KOPT-K1 (cell line): ENCODE measurements around the gene FGF18.
"Not testable (repeated sequence)": the region's sequence is repeated elsewhere in the genome, so short reads cannot be mapped to it uniquely, and the experiment has no call there.

Experiments
- H3K27ac ChIP-seq: fragments of 200-600 bp; sonication (generic); 2 replicates; pipeline ENCODE4 v1.5.1; 2016; ENCODE audit warnings: antibody characterized with exemption, mild to moderate bottlenecking, low read depth, low read length; ENCODE audit not compliant: poor library complexity, severe bottlenecking
- H3K36me3 ChIP-seq: fragments of 200-600 bp; sonication (generic); 2 replicates; pipeline ENCODE4 v1.5.1; 2017; ENCODE audit warnings: antibody characterized with exemption, mild to moderate bottlenecking, low read length, moderate library complexity; ENCODE audit not compliant: insufficient read depth
- H3K9me3 ChIP-seq: fragments of 200-600 bp; sonication (generic); 2 replicates; pipeline ENCODE4 v1.5.1; 2017; ENCODE audit warnings: antibody characterized with exemption, low read length, mild to moderate bottlenecking; ENCODE audit not compliant: insufficient read depth, poor library complexity, severe bottlenecking

The FGF18 gene

DNA sequence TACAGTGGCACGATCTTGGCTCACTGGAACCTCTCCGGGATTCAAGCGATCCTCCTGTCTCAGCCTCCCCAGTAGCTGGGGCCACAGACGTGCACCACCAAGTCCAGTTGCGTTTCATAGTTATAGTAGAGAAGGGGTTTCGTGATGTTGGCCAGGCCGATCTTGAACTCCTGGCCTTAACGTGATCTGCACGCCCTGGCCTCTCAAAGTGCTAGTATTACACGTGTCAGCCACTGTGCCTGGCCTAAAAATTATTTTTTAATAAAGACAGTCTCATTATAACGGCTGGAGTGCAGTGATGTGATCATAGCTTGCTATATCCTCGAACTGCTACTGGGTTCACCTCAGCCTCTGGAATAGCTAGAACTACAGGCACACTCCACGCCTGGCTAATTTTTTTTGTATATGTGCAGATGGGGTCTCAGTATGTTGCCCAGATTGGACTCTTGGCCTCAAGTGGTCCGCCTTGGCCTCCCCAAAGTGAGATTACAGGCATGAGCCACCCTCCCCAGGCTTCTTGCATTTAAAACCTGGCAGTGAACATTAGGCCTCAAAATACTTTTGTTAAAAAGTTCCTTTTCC, 27.4 kb upstream of the FGF18 start:
- Histone ChIP-seq H3K27ac (no peak overlapping the region), H3K36me3 (peaks cover 88% of the 10 kb centered on the region), H3K9me3 (no peaks in the 10 kb centered on the region)

DNA sequence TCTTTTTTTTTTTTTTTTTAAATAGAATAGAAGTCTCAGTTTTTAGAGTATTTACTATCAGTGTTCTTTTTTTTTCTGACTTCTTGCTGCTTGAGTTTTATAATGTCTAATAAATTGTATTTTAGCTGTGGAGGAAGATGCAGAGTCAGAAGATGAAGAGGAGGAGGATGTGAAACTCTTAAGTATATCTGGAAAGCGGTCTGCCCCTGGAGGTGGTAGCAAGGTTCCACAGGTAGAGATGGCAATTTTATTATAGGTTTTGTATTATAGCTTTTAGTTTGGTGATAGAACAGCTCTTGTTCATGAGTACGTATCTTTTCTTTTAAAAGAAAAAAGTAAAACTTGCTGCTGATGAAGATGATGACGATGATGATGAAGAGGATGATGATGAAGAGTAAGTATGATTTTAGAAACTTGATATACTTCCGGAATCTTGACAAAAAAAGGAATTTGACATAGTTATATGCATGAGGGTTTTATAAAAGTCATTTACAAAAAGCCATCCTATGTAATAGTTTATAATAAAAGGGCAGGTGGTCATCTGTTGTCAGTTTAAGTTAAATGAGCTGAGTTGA, 26.8 kb upstream of the FGF18 start:
- H3K36me3 ChIP-seq, result peaks cover 93% of the 10 kb centered on the region
- H3K27ac ChIP-seq, result no peak overlapping the region
- no peaks in the 10 kb centered on the region for H3K9me3 ChIP-seq

DNA sequence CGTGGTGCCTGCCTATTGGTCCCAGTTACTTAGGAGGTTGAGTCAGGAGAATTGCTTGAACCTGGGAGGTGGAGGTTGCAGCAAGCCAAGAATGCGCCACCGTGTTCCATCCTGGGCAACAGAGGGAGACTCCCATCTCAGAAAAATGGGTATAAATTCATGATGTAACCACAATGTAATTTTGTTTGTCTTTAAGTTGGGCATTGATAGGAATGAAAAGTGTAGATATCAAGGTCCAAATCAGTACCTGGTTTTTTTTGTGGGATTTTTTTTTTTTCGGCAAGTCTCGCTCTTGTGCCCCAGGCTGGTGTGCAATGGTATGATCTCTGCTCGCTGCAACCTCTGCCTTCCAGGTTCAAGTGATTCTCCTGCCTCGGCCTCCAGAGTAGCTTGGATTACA, 24.4 kb upstream of the FGF18 start:
- Histone ChIP-seq H3K27ac (no peak overlapping the region), H3K9me3 (no peaks in the 10 kb centered on the region), H3K36me3 (peaks cover 100% of the 10 kb centered on the region)

DNA sequence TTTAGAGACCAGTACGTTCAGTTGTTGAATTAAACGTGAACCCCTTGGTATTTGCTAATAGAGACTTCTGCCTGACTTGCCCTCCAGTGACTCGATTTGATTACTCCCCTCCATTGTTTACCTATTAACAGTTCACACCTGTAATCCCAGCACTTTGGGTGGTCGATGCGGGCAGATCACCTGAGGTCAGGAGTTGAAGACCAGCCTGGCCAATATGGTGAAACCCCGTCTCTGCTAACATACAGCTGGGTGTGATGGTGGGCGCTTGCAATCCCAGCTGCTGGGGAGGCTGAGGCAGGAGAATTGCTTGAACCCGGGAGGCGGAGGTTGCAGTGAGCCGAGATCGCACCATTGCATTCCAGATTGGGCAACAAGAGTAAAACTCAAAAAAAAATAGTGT, 22.9 kb upstream of the FGF18 start:
- peaks cover 100% of the 10 kb centered on the region for H3K36me3 ChIP-seq
- not testable (repeated sequence) for H3K9me3 ChIP-seq, H3K27ac ChIP-seq

DNA sequence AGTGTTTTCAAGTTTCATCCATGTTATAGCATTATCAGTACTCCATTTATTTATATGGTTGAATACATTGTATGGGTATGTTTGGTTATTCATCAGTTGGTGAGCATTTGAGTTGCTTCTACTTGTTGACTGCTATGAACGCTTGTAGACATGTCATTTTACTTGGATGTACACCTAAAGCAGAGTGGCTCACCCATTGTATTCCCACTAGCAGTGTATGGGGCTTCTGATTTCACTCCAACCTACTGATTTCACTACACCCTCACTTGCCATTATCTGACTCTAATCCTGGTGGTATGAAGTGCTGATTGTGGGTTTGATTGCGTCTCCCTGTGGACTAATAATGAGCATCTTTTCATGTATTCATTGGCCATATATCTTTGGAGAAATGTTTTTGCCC, 22.3 kb upstream of the FGF18 start:
- Histone ChIP-seq H3K27ac (no peak overlapping the region), H3K36me3 (peaks cover 100% of the 10 kb centered on the region), H3K9me3 (peaks cover 9% of the 10 kb centered on the region)

DNA sequence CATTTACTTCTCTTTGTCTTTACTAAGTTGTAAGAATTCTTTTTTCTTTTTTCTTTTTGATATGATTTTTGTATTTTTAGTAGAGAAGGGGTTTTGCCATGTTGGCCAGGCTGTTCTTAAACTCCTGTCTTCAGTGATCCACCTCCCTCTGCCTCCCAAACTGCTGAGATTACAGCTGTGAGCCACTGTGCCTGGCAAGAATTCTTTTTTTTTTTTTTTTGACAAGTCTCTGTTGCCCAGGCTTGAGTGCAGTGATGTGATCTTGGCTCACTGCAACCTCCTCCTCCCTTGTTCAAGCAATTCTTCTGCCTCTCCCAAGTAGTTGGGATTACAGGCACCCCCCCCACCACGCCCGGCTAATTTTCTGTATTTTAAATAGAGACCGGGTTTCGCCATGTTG, 21.8 kb upstream of the FGF18 start:
- H3K9me3 ChIP-seq, result peaks cover 9% of the 10 kb centered on the region
- no peak overlapping the region for H3K27ac ChIP-seq
- peaks cover 96% of the 10 kb centered on the region for H3K36me3 ChIP-seq

DNA sequence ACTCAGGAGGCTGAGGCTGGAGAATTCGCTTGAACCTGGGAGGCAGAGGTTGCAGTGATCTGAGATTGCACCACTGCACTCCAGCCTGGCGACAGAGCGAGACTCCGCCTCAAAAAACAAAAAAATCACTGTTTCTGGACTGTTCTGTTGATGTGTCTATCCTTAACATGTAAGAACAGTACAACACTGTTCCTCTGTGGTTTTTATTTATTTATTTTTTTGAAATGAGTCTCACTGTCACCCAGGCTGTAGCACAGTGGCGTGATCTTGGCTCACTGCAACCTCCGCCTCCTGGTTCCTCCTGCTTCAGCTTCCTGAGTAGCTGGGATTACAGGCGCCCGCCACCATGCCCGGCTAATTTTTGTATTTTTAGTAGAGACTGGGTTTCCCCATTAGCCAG, 20.8 kb upstream of the FGF18 start:
- not testable (repeated sequence) for H3K9me3 ChIP-seq, H3K27ac ChIP-seq
- peaks cover 85% of the 10 kb centered on the region for H3K36me3 ChIP-seq

DNA sequence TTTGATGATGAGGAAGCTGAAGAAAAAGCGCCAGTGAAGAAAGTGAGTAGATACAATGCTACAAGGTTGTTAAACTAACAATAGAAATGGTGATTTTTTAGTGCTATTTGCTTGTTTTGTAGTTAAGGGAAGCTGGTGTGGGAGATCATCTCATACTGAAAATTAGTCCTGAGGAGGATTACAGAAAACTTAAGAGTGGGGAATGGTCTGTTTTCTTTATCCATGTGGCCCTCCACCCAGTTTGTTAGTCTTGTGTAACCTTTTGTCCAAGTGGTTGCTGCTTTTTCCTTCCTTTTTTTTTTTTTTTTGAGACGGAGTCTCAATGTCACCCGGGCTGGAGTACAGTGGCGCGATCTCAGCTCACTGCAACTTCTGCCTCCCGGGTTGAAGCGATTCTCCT, 19.3 kb upstream of the FGF18 start:
- no peak overlapping the region for H3K27ac ChIP-seq
- H3K36me3 ChIP-seq, result peaks cover 77% of the 10 kb centered on the region
- peaks cover 9% of the 10 kb centered on the region for H3K9me3 ChIP-seq

DNA sequence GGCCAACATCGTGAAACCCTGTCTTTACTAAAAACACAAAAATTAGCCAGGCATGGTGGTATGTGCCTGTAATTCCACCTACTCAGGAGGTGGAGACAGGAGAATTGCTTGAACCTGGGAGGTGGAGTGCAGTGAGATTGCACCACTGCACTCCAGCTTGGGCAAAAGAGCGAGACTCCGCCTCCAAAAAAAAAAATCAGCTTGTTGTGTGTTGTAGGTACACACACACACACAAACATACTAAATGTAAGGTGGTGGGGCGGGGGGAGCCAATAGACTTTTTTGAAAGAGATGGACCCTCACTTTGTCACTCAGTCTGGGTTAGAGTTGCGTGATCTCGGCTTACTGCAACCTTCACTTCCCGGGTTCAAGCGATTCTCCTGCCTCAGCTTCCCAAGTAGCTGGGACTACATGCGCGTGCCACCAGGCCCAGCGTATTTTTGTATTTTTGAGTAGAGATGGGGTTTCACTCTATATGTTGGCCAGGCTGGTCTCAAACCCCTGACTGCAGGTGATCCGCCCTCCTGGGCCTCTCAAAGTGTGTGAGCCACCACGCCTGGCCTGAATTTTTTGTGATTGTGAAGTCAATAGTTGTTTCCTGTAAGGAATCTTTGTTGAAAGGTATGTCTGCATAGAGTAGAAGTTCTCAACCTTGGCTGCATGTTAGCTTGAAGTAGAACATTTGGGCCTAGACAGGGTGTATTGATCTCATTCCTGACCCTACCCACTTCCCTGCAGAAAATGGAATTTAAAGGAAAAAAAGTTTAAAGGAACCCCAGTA, 18.1 kb upstream of the FGF18 start:
- H3K27ac ChIP-seq, result no peak overlapping the region
- H3K36me3 ChIP-seq, result peaks cover 77% of the 10 kb centered on the region

DNA sequence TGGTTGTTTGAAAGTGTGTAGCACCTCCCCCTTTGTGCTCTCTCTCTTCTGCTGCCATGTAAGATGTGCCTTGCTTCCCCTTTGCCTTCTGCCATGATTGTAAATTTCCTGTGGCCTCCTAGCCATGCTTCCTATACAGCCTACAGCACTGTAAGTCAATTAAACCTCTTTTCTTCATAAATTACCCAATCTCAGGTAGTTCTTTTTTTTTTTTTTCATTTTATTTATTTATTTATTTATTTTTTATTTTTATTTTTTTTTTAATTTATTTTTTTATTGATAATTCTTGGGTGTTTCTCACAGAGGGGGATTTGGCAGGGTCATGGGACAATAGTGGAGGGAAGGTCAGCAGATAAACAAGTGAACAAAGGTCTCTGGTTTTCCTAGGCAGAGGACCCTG, 16.7 kb upstream of the FGF18 start:
- H3K27ac ChIP-seq, H3K9me3 ChIP-seq: not testable (repeated sequence)
- peaks cover 77% of the 10 kb centered on the region for H3K36me3 ChIP-seq

More for the DNA sequence above, 18.1 kb upstream of the FGF18 start:
- H3K9me3 ChIP-seq, result peaks cover 9% of the 10 kb centered on the region

DNA sequence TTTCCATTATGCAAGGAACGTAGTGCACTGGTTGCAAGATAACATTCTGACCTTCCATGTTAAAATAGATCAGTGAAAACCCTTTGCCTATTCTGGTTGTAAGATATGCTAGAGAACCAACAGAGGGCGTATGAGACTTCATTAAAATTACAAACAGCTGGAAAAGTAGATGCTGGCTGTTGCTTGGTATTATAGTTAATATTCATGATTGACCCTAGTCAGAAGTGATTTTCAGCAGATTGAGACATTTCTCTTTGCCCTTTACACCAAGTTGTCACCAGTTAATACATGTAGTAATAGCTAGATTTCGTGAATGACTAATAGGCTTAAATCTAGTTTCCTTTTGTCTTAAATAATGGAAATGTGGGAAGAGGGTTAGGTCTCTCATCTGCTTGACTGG, 13.8 kb upstream of the FGF18 start:
- H3K27ac ChIP-seq, result no peak overlapping the region
- H3K36me3 ChIP-seq, result peaks cover 77% of the 10 kb centered on the region
- peaks cover 9% of the 10 kb centered on the region for H3K9me3 ChIP-seq

DNA sequence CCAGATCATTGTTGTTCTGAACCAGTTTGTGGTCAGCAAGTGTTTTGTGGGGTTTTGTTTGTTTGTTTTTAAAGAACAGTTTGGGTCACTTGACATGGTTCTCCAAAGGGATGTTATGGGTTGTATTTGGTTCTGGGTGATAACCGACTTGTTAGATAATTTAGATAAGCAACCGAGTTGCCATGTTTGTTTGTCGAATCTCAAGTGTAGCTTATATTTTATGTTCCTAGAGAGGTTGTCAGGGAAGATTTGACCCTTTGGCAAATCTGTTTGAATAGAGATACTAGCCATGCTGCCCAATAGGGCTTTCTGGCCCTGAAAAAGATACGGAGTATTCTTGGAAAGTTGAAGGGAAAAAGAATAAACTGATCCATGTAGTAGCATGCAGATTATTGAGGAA, 12.2 kb upstream of the FGF18 start:
- Histone ChIP-seq H3K27ac (no peak overlapping the region), H3K36me3 (peaks cover 77% of the 10 kb centered on the region), H3K9me3 (no peaks in the 10 kb centered on the region)

DNA sequence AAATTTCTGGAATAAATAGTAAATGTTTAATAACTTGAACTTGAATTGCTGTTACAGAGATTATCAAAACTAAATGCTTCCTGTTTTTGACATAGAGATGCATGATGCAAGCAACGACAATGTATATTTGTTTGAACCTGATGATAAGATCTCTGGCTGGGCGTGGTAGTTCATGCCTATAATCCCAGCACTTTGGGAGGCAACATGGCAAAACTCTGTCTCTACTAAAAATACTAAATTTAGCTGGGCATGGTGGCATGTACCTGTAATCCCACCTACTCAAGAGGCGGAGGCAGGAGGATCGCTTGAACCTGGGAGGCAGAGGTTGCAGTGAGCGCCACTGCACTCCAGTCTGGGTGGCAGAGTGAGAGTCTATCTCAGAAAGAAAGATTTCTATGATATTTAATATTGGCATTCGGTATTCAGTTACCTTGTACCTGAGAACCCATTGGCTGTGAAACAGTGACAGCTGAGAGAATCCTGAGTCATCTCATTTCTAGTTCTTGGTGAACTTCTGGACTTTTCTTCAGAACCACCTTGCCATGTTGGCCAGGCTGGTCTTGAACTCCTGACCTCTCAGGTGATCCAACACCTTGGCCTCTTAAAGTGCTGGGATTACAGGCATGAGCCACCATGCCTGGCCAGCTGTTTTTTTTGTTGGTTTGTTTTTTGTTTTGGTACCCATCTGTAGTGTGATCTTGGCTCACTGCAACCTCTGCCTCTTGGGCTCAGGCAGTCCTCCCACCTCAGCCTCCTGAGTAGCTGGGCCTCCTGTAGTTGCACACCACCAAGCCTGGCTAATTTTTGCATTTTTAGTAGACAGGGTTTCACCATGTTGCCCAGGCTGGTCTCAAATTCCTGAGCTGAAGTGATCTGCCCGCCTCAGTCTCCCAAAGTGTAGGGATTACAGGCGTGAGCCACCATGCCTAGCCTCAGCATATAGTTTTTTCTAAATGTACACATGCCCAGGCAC, 10.0 kb upstream of the FGF18 start:
- Histone ChIP-seq H3K9me3 (no peaks in the 10 kb centered on the region), H3K27ac (no peak overlapping the region), H3K36me3 (peaks cover 99% of the 10 kb centered on the region)

DNA sequence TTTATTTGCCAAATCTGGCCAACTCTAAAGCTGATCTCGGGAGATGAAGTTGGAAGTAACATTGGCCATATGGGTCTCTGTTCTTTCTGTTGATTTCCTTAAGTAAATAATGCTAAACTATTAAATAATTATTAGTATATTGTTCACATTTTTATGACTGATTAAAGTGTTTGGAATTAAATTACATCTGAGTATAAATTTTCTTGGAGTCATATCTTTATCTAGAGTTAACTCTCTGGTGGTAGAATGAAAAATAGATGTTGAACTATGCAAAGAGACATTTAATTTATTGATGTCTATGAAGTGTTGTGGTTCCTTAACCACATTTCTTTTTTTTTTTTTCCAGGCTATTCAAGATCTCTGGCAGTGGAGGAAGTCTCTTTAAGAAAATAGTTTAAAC, 9.3 kb upstream of the FGF18 start:
- Histone ChIP-seq H3K9me3 (no peaks in the 10 kb centered on the region), H3K36me3 (peaks cover 95% of the 10 kb centered on the region), H3K27ac (no peak overlapping the region)

DNA sequence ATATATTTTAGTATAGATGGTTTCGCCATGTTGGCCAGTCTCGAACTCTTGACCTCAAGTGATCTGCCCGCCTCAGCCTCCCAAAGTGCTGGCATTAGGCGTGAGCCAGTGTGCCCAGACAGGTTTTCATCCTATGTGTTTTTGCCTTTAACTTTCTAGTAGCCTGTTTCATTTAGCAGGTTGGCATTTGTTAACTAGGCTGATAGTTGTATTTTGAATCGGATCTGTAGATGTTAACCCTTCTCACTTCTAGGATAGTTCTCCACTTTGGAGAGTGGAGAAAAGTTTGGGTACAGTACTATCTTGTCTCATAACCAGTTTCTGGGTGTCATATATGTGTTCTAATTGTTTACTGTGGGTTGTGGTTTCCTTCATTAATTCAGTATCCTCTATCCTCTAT, 7.3 kb upstream of the FGF18 start:
- H3K36me3 ChIP-seq, result peaks cover 89% of the 10 kb centered on the region

More for the DNA sequence above, 7.3 kb upstream of the FGF18 start:
- H3K27ac ChIP-seq, result no peak overlapping the region
- no peaks in the 10 kb centered on the region for H3K9me3 ChIP-seq
